Adipocyte (in vitro differentiated cells): Measurements from ENCODE around the gene TAF1A.
A peak's percentile ranks its signal among the peaks of the same experiment; 100 is the strongest.

Experiments used
- DNase-seq: peaks from one replicate; pipeline ENCODE4 v3.0.0-alpha.2; 2015; ENCODE audit warnings: low read depth
- H3K27me3 ChIP-seq: replicated peaks from 2 replicates; pipeline ENCODE4 v1.7.0; 2013; ENCODE audit warnings: mild to moderate bottlenecking, low read length, moderate library complexity; ENCODE audit not compliant: control insufficient read depth, insufficient read depth
- H3K36me3 ChIP-seq: 2 replicates; pipeline ENCODE4 v1.7.0; 2013; ENCODE audit warnings: low read length, mild to moderate bottlenecking, moderate library complexity; ENCODE audit not compliant: control insufficient read depth, insufficient read depth, severe bottlenecking
- H3K4me1 ChIP-seq: 2 replicates; pipeline ENCODE4 v1.7.0; 2013; ENCODE audit warnings: mild to moderate bottlenecking, low read length, moderate library complexity; ENCODE audit not compliant: control insufficient read depth, insufficient read depth
- H3K4me3 ChIP-seq: 2 replicates; pipeline ENCODE4 v1.7.0; 2013; ENCODE audit warnings: mild to moderate bottlenecking, low read length, moderate library complexity
- H3K9ac ChIP-seq: 2 replicates; pipeline ENCODE4 v1.7.0; 2013; ENCODE audit warnings: mild to moderate bottlenecking, low read length, moderate library complexity
- H3K9me3 ChIP-seq: 2 replicates; pipeline ENCODE4 v1.7.0; 2013; ENCODE audit warnings: mild to moderate bottlenecking, low read length, moderate library complexity; ENCODE audit not compliant: control insufficient read depth

The TAF1A gene

GRCh38 chr1:222555992-222556615, 33.6 kb downstream of the TAF1A start:
- Histone ChIP-seq H3K36me3 (peaks cover 29% of the 10 kb centered on the region), H3K4me3 (no peak overlapping the region), H3K9ac (no peak overlapping the region), H3K27me3 (no peaks in the 10 kb centered on the region), H3K9me3 (no peaks in the 10 kb centered on the region), H3K4me1 (peaks cover 18% of the 10 kb centered on the region)
- no peak for DNase-seq

GRCh38 chr1:222554177-222554576, 35.6 kb downstream of the TAF1A start:
- peaks cover 10% of the 10 kb centered on the region for H3K36me3 ChIP-seq
- no peak overlapping the region for H3K4me3 ChIP-seq
- peaks cover 18% of the 10 kb centered on the region for H3K4me1 ChIP-seq
- DNase-seq = no peak
- no peak overlapping the region for H3K9ac ChIP-seq
- H3K27me3 ChIP-seq = no peaks in the 10 kb centered on the region
- H3K9me3 ChIP-seq = no peaks in the 10 kb centered on the region

- no peak for DNase-seq
- peaks cover 21% of the 10 kb centered on the region for H3K4me1 ChIP-seq
- no peak overlapping the region for H3K4me3 ChIP-seq
- peak overlapping the region; percentile 47 for H3K9ac ChIP-seq
- H3K27me3 ChIP-seq = no peaks in the 10 kb centered on the region
- H3K9me3 ChIP-seq = no peaks in the 10 kb centered on the region
- H3K36me3 ChIP-seq = peaks cover 7% of the 10 kb centered on the region
Measured at GRCh38 chr1:222552882-222553281, 36.9 kb downstream of the TAF1A start.

- H3K4me1 ChIP-seq = peaks cover 32% of the 10 kb centered on the region
- no peaks in the 10 kb centered on the region for H3K27me3 ChIP-seq
- no peak for DNase-seq
- H3K36me3 ChIP-seq = no peaks in the 10 kb centered on the region
- no peaks in the 10 kb centered on the region for H3K9me3 ChIP-seq
- H3K9ac ChIP-seq = peak within 1 kb of the TSS; percentile 36
- H3K4me3 ChIP-seq = peak within 1 kb of the TSS; percentile 19
Measured at GRCh38 chr1:222547944-222548671, 41.6 kb downstream of the TAF1A start, which contains the start of gene HHIPL2. TSS of gene HHIPL2 (minus strand) at chr1:222548104. CDS start at chr1:222548044, 60 bp downstream.

- Histone ChIP-seq H3K36me3 (no peaks in the 10 kb centered on the region), H3K27me3 (no peaks in the 10 kb centered on the region), H3K9ac (no peak overlapping the region), H3K4me1 (peaks cover 24% of the 10 kb centered on the region), H3K9me3 (no peaks in the 10 kb centered on the region), H3K4me3 (peak overlapping the region; percentile 19)
- DNase-seq = no peak
Measured at GRCh38 chr1:222547260-222547614, 42.5 kb downstream of the TAF1A start.

- Histone ChIP-seq H3K4me1 (peaks cover 22% of the 10 kb centered on the region), H3K9me3 (no peaks in the 10 kb centered on the region), H3K9ac (peak overlapping the region; percentile 36), H3K36me3 (no peaks in the 10 kb centered on the region), H3K4me3 (peak overlapping the region; percentile 19), H3K27me3 (no peaks in the 10 kb centered on the region)
- DNase-seq = peak; percentile 94
Measured at GRCh38 chr1:222546548-222547259, 43.0 kb downstream of the TAF1A start.

GRCh38 chr1:222546091-222546490, 43.6 kb downstream of the TAF1A start:
- DNase-seq = peak; percentile 21
- Histone ChIP-seq H3K36me3 (no peaks in the 10 kb centered on the region), H3K9ac (no peak overlapping the region), H3K9me3 (no peaks in the 10 kb centered on the region), H3K27me3 (no peaks in the 10 kb centered on the region), H3K4me3 (no peak overlapping the region), H3K4me1 (peaks cover 21% of the 10 kb centered on the region)

- no peak overlapping the region for H3K9ac ChIP-seq
- no peak for DNase-seq
- no peak overlapping the region for H3K4me3 ChIP-seq
- H3K4me1 ChIP-seq = peaks cover 21% of the 10 kb centered on the region
- no peaks in the 10 kb centered on the region for H3K27me3 ChIP-seq
- no peaks in the 10 kb centered on the region for H3K36me3 ChIP-seq
- no peaks in the 10 kb centered on the region for H3K9me3 ChIP-seq
Measured at GRCh38 chr1:222543817-222544216, 45.9 kb downstream of the TAF1A start.

GRCh38 chr1:222540598-222540995, 49.1 kb downstream of the TAF1A start:
- Histone ChIP-seq H3K27me3 (no peaks in the 10 kb centered on the region), H3K36me3 (no peaks in the 10 kb centered on the region), H3K4me1 (no peaks in the 10 kb centered on the region), H3K4me3 (no peak overlapping the region), H3K9me3 (no peaks in the 10 kb centered on the region), H3K9ac (no peak overlapping the region)
- no peak for DNase-seq

GRCh38 chr1:222539951-222540597, 49.7 kb downstream of the TAF1A start:
- H3K27me3 ChIP-seq = no peaks in the 10 kb centered on the region
- no peaks in the 10 kb centered on the region for H3K9me3 ChIP-seq

GRCh38 chr1:222535455-222535854, 54.3 kb downstream of the TAF1A start:
- DNase-seq = no peak
- Histone ChIP-seq H3K9ac (no peak overlapping the region), H3K36me3 (no peaks in the 10 kb centered on the region), H3K4me1 (no peaks in the 10 kb centered on the region), H3K4me3 (no peak overlapping the region), H3K27me3 (no peaks in the 10 kb centered on the region), H3K9me3 (no peaks in the 10 kb centered on the region)

More at GRCh38 chr1:222539951-222540597, 49.7 kb downstream of the TAF1A start:
- H3K36me3 ChIP-seq = no peaks in the 10 kb centered on the region
- DNase-seq = no peak
- no peak overlapping the region for H3K4me3 ChIP-seq
- no peaks in the 10 kb centered on the region for H3K4me1 ChIP-seq
- no peak overlapping the region for H3K9ac ChIP-seq
